Panc1 (cell line): ENCODE results near the gene DYNLL1.

Experiments
- TCF7L2 ChIP-seq: IDR thresholded peaks from 2 replicates; pipeline ENCODE4 v1.6.1; 2011; ENCODE audit warnings: mild to moderate bottlenecking, low read depth, low read length, inconsistent platforms
- TF ChIP-seq, protein P1 (sequence below): fragments of 450-650 bp; IDR thresholded peaks from 2 replicates; pipeline ENCODE4 v1.5.1; 2017; ENCODE audit warnings: mild to moderate bottlenecking

GRCh38 chr12:120534703-120535655 lies 39.1 kb downstream of the DYNLL1 start:
- TF ChIP-seq, protein P1, sequence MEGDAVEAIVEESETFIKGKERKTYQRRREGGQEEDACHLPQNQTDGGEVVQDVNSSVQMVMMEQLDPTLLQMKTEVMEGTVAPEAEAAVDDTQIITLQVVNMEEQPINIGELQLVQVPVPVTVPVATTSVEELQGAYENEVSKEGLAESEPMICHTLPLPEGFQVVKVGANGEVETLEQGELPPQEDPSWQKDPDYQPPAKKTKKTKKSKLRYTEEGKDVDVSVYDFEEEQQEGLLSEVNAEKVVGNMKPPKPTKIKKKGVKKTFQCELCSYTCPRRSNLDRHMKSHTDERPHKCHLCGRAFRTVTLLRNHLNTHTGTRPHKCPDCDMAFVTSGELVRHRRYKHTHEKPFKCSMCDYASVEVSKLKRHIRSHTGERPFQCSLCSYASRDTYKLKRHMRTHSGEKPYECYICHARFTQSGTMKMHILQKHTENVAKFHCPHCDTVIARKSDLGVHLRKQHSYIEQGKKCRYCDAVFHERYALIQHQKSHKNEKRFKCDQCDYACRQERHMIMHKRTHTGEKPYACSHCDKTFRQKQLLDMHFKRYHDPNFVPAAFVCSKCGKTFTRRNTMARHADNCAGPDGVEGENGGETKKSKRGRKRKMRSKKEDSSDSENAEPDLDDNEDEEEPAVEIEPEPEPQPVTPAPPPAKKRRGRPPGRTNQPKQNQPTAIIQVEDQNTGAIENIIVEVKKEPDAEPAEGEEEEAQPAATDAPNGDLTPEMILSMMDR = no peak
- TF ChIP-seq TCF7L2 = no peak
